Esophagus muscularis mucosa (tissue), 4 donors: ENCODE measurements around the gene MYB. TPM values are rescaled to one million over a fixed set of nuclear protein-coding genes. Genes with fewer than 3 reads are reported as not detected.

Source experiments
- DNase-seq: peaks from one replicate; pipeline ENCODE4 v3.0.0-alpha.2; 2017; ENCODE audit errors: extremely low spot score
- H3K27ac ChIP-seq, 4 donors: fragments of 200-600 bp; sonication (generic); replicated peaks in 1 of 4; 1 replicate in 3 of 4; 2 replicates in 1 of 4; pipeline ENCODE4 v1.5.1; 2016 to 2019; ENCODE audit warnings: mild to moderate bottlenecking in 1 of 4
- H3K27me3 ChIP-seq, 4 donors: fragments of 200-600 bp; sonication (generic); one replicate each; pipeline versions ENCODE4 v1.5.1 to v1.6.0; 2016 to 2019
- H3K36me3 ChIP-seq, 4 donors: fragments of 200-600 bp; sonication (generic); one replicate each; pipeline ENCODE4 v1.5.1; 2016 to 2019
- H3K4me1 ChIP-seq, 4 donors: fragments of 200-600 bp; sonication (generic); one replicate each; pipeline ENCODE4 v1.5.1; 2016 to 2019
- H3K4me3 ChIP-seq, 4 donors: fragments of 200-600 bp; sonication (generic); 1 replicate in 2 of 4; 2 replicates in 2 of 4; pipeline ENCODE4 v1.5.1; 2016 to 2019; ENCODE audit warnings: mild to moderate bottlenecking in 4 of 4, moderate library complexity in 1 of 4
- H3K9me3 ChIP-seq, 4 donors: fragments of 200-600 bp; sonication (generic); 1 replicate in 3 of 4; 2 replicates in 1 of 4; pipeline ENCODE4 v1.5.1; 2016 to 2019
- CTCF ChIP-seq, 3 experiments: fragments of 200-600 bp in 2 of 3; fragments of 450-650 bp in 1 of 3; sonication (generic) in 2 of 3; IDR thresholded peaks; one replicate each; pipeline ENCODE4 v1.5.1; 2017 to 2019; ENCODE audit warnings: antibody characterized with exemption in 3 of 3, mild to moderate bottlenecking in 2 of 3, moderate library complexity in 1 of 3
- EP300 ChIP-seq: sonication (generic); formaldehyde crosslinking; IDR thresholded peaks from one replicate; pipeline ENCODE4 v1.6.1; 2017; ENCODE audit warnings: antibody characterized with exemption
- POLR2A ChIP-seq: fragments of 450-650 bp; IDR thresholded peaks from one replicate; pipeline ENCODE4 v1.6.1; 2017; ENCODE audit warnings: antibody characterized with exemption, moderate library complexity, mild to moderate bottlenecking, low read depth
- POLR2AphosphoS5 ChIP-seq, 2 donors: sonication (generic); formaldehyde crosslinking; IDR thresholded peaks; one replicate each; pipeline ENCODE4 v1.6.1; 2017; ENCODE audit warnings: antibody characterized with exemption in 2 of 2
- WGBS: methylation state at CpG from one replicate; pipeline ENCODE4 v1.1.5; 2018; 5-methylcytosine and 5-hydroxymethylcytosine counted together
- intact Hi-C: fragments of 100-400 bp; cut with DNase I; formaldehyde crosslinking; loops from one replicate; pipeline ENCODE4 v1.15.1; 2023
- total RNA-seq, 4 donors: library from RNA; depleted of rRNA; stranded (reverse); fragments of >200 nt; gene quantifications; one replicate each; pipeline versions ENCODE4 v1.1.0 to v1.2.1, GENCODE V29; 2016

The MYB gene
- total RNA-seq, 4 donors from 2014 or later = 0.29 to 0.83 (median 0.50) TPM

DNA sequence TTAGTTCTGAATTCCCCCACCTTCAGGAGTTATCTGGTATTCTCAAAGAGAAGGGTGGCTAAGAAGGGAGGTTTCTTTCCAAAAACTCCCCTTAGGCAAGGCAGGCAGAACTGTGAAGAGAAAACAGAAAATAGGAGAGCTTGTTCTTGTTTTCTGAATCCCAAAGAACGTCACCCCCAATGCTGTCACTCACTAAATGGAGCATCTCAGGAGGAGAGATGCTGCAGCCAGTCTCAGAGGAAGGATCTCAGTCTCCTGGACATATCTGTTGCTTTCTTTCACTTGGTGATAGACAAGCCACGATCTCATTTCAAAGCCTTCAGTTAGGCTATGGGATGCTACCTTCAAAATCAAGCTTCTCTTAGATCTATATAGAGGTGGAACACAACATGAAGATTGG lies 16.1 kb upstream of the MYB start:
- Histone ChIP-seq H3K27ac (no peak overlapping the region), H3K4me1 (no peaks in the 10 kb centered on the region), H3K27me3 (peaks cover 0 to 7% (median 0%) of the 10 kb centered on the region in 4 donors), H3K4me3 (no peak overlapping the region), H3K9me3 (no peaks in the 10 kb centered on the region), H3K36me3 (no peaks in the 10 kb centered on the region)
- intact Hi-C loops = no loop called here
- no peak for TF ChIP-seq POLR2A
- no peak for TF ChIP-seq EP300
- no peak for TF ChIP-seq CTCF (IDR thresholded peaks at IDR 0.05)
- no peak for TF ChIP-seq POLR2AphosphoS5 (IDR thresholded peaks at IDR 0.05)
- WGBS = 83% methylated on average over 2 of the region's 2 CpGs
- DNase-seq = no peak

DNA sequence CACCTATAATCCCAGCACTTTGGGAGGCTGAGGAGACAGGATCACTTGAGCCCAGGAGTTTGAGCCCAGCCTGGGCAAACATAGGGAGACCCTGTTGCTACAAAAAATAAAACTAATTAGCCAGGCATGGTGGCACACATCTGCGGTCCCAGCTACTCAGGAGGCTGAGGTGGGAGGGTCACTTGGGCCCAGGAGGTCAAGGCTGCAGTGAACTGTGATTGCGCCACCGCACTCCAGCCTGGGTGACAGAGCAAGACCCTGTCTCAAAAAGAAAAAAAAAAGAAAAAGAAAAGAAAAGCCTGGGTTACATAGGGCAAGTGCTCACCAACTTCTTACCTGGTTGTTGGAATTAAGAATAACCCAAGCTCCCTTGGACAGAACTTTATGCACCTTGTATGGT lies 14.6 kb upstream of the MYB start:
- TF ChIP-seq CTCF (IDR thresholded peaks at IDR 0.05) = no peak
- TF ChIP-seq POLR2A = no peak
- no peak for TF ChIP-seq POLR2AphosphoS5 (IDR thresholded peaks at IDR 0.05)
- TF ChIP-seq EP300 = no peak
- 93% methylated on average over 3 of the region's 3 CpGs for WGBS
- no peak overlapping the region for H3K4me3 ChIP-seq
- intact Hi-C loops = no loop called here
- H3K36me3 ChIP-seq = no peaks in the 10 kb centered on the region
- peaks cover 0 to 5% (median 0%) of the 10 kb centered on the region in 4 donors for H3K27me3 ChIP-seq
- H3K4me1 ChIP-seq = no peaks in the 10 kb centered on the region
- no peaks in the 10 kb centered on the region for H3K9me3 ChIP-seq
- H3K27ac ChIP-seq = no peak overlapping the region
- DNase-seq = no peak

- no peak for DNase-seq
- Histone ChIP-seq H3K4me3 (no peak overlapping the region), H3K9me3 (no peaks in the 10 kb centered on the region), H3K36me3 (no peaks in the 10 kb centered on the region), H3K27ac (no peak overlapping the region), H3K4me1 (no peaks in the 10 kb centered on the region), H3K27me3 (peaks cover 0 to 5% (median 0%) of the 10 kb centered on the region in 4 donors)
- no peak for TF ChIP-seq EP300
- TF ChIP-seq POLR2AphosphoS5 (IDR thresholded peaks at IDR 0.05) = no peak
- no peak for TF ChIP-seq CTCF (IDR thresholded peaks at IDR 0.05)
- TF ChIP-seq POLR2A = no peak
- intact Hi-C loops = no loop called here
- WGBS = 85% methylated on average over 1 of the region's 1 CpG
Measured at GRCh38 chr6:135167617-135168016, 13.5 kb upstream of the MYB start.

DNA sequence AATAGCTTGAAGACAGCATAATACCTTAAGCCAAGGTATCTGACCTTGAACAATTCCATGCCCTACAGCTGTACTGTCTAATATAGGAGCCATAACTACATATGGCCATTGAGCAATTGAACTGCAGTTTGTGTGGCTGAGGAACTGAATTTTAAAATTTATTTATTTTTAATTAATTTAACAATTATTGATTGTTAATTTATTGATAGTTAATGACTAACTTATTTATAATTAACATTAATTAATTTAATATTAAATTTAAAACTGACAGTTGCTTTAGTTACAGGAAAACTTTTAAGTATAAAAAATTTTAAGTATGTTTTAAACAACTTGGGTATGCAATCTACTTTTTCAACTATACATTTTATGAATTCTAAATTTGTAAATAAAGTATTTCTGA lies 12.3 kb upstream of the MYB start:
- DNase-seq = no peak
- H3K4me1 ChIP-seq = no peaks in the 10 kb centered on the region
- no peak overlapping the region for H3K4me3 ChIP-seq
- H3K36me3 ChIP-seq = no peaks in the 10 kb centered on the region
- H3K27ac ChIP-seq = no peak overlapping the region
- H3K9me3 ChIP-seq = no peaks in the 10 kb centered on the region
- intact Hi-C loops = no loop called here
- H3K27me3 ChIP-seq = peaks cover 0 to 5% (median 0%) of the 10 kb centered on the region in 4 donors
- TF ChIP-seq EP300 = no peak
- no peak for TF ChIP-seq POLR2AphosphoS5 (IDR thresholded peaks at IDR 0.05)
- TF ChIP-seq CTCF (IDR thresholded peaks at IDR 0.05) = no peak
- TF ChIP-seq POLR2A = no peak

- H3K27me3 ChIP-seq = no peaks in the 10 kb centered on the region
- H3K9me3 ChIP-seq = no peaks in the 10 kb centered on the region
- DNase-seq = no peak
- 71% methylated on average over 2 of the region's 2 CpGs for whole genome bisulfite sequencing
- TF ChIP-seq POLR2A (no peak), POLR2AphosphoS5 (IDR thresholded peaks at IDR 0.05) (no peak), EP300 (no peak), CTCF (IDR thresholded peaks at IDR 0.05) (no peak)
- no peaks in the 10 kb centered on the region for H3K4me1 ChIP-seq
- no peak overlapping the region for H3K27ac ChIP-seq
- no peaks in the 10 kb centered on the region for H3K36me3 ChIP-seq
- no peak overlapping the region for H3K4me3 ChIP-seq
- intact Hi-C loops = no loop called here
Measured at GRCh38 chr6:135170238-135170637, 10.9 kb upstream of the MYB start.
